Activated naive CD4-positive, alpha-beta T cell treated with Interleukin-2 at 50 U/mL for 16 hours (primary cell): ENCODE data around the gene CEP170.

ENCODE experiments used
- DNase-seq: peaks from one replicate; pipeline ENCODE4 v3.0.0-alpha.2; 2020

The CEP170 gene

DNA sequence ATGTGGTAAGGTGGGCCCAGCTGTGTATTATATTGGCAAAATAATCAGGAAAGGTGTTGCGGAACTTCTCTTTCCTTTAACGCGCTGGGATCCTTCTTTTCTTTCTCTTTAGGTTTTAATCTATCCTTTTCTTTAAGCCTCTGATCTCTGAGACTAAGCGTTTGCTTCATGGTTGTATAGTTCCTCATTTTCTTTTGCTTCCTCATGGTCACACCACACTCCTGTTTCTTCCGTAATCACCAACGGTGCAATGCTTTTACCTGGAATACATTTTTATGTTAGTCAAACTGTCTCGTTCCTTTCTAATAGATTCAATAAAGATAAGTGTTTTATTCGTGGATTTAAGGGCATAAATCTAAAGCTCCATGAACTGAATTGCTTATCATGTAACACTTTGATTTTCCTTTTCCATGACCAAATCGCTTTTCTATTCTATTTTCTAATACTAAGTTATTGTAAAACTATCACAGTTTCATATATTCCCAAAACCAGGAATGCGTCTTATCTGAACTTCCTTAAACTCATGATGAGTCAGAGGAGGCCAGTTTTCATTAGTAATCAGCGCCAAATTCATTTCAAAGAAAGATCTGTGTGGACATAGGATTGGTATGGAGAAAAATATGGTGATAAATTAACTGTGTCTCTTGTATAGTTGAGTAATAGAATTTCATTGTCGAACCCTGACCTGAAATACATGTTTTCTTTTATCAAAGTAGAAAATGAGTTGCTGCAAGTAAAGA is 13.0 kb upstream of the CEP170 start:
- no peak for DNase-seq

DNA sequence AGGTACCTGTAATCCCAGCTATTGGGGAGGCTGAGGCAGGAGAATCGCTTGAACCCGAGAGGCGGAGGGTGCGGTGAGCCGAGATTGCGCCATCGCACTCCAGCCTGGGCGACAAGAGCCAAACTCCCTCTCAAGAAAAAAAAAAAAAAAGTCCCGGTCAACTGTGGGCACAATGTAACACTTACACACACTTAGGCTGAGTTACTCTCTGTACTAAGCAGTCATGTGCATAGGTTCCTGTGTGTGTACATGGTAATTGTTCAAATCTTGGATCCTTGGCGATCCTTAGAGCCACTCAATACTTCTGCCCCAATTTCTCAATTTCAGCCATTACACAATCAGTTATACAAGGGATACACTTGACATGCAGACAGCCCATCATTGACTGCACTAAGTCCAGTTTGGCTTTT is 12.4 kb upstream of the CEP170 start:
- DNase-seq: no peak

DNA sequence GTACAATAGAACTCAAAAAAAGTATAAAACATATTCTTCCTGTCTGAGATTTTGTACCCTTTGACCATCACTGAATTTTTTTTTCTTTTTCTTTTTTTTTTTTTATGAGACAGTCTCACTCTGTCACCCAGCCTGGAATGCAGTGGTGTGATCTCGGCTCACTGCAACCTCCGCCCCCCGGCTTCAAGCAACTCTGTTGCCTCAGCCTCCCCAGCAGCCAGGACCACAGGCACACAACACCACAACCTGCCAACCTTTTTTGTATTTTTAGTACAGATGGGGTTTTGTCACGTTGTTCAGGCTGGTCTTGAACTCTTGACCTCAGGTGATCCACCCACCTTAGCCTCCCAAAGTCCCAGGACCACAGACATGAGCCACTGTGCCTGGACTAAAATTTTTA is 11.2 kb upstream of the CEP170 start:
- no peak for DNase-seq

DNA sequence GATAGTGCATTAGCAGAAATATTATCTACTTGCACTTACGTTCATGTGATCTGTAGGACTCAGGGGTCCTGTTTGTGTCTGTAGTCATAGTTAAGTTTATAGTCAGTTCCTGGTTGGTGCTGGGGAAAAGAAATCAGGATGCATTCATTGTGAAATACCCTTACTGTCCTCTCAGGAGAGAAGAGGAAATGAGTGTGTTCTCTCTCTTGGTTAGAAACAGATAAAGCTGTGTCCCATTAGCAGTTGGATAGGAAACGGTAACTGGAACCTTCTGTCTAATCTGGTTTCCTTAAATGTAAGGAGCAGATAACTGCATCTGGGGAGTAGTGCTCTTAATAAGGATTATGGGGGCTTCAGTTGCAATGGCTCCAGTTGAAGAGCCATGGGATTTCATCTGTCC is 9.6 kb upstream of the CEP170 start:
- no peak for DNase-seq

DNA sequence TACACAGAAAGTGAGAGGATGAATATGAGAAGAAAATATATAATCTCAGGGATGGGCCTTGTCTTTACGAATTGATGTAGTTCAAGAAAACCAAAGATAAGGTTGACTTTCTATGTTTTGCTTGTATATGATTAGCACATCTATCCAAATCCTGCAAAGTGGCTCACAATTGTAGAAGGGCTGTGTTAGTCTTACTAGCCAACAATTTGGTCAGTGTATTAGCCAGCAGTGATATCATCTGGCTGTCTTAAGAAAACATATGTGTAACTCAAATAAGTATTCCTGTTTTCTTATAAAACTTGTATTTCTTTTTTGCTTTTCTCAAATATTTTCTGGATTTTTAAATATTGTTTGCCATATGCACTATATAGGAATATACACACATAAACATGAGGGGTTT is 6.3 kb upstream of the CEP170 start:
- DNase-seq: no peak

DNA sequence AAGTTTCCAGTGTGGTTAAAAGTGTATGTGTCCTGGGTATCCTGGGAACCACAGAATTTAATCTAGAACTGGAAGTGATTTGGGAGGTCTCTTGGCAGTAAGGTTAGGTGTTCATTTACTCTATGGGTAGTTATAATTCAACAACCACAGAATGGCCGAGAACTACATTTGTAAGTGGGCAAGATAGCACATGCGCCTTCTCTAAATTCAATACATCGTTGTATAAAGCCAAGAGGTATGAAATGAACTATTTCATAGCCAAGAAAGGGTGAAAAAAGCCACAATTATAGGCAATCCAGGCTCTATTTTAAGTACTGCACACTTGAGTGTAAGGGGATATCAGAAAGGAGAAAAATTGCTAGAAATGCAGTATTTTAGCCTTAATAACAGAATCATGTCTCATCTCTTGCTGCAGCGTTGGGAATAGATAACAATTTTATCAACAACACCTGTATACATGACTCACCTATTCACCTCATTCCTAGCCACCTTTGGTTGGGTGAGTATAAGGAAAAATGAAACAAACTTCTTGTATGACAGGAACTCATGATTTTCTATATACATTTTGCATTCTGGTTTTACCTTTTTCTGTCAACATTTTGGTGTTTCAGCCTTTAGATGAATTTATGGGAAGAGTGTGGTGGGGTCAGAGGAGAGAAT is 5.3 kb upstream of the CEP170 start:
- no peak for DNase-seq

DNA sequence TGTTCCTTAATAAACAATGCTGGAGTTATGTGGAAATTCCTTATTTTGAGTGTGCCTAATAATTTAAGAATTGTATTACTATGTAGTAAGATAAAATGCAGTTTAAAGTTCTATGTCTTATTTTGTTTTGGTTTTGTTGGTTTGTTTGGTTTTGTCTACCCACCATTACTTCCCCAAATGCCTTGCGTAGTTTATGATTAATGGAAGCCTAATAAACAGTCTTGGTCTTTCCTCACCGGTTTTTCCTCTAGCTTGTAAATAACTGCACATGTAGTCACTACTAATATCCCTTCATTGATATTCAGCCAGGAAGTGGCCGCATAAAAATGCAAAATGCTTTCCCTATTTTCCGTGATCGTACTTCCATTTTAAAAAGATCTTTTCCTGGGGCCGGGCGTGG is 3.6 kb upstream of the CEP170 start:
- DNase-seq: no peak

DNA sequence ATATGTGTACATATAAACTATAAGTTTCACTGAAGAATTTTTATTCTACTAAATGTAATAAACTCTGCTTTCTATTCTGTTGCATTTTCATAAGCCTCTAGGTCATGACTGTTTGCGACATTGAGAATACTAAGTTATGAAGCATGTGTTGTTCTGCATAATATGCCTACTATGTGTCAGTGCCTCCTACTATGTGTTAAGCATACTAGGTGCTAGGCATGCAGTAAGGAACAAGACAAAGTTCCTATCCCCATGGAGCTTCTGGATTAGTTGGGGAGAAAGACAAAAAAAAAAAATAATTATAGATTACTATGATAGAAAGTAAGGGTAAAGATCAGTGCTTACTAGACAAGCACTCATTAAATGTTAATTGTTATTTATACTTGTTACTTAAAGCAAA is 2.1 kb upstream of the CEP170 start:
- DNase-seq: no peak

DNA sequence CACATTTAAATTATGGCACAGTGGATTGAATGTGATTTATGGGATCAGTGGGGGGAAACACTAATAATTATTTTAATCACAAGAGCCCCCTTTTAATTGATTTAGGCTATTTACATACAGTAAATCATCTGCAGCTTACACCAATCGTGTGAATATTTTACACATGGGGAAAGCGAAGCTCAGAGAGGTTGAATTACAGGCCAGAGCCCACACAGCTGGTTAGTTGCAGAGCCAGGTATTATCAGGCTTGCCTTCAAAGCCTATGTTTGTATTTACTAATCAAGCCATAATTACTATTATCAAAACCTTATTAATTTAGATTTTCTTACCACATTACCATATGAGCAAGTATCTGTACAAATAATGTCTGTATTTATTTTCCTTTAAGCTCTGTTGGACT is 1.5 kb upstream of the CEP170 start:
- DNase-seq: no peak

DNA sequence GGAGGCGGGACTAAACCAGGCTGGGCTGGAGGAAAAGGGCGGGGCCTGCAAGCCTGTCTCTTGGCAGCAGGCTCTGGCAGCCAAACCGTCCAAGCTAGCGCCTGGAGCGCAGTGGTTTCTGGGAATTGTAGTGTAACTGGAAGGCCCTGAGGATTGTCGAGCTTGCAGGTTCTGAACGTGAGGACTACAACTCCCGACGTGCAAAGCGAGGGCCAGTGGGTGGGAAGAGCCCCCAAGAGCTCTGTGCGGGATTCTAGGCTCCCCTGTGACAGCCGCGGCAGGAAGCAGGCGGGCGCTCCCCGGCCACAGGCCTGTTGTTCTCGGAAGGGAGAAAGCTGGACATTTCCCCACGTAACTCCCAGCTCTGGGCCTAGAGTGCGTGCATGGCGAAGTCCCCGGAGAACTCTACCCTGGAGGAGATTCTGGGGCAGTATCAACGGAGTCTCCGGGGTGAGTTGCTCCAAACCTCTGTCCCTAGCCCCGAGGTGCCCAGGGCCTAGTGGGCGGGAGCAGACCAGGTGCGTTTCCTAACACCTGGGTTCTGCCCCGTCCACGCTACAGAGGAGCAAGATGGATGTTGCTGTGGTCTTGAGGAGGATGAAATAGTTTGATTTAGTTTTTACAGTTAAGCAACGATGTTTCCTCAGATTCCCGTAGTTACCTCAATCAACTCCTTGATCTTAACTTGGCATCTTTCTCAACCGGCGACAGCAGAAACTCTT is 871 bp upstream of the CEP170 start, which contains the start of gene SDCCAG8:
Gene SDCCAG8, plus strand, starts transcription at position 251 of the 722 bp plus-strand sequence. Its CDS starts 133 bp downstream, at position 384.
- DNase-seq: peak; percentile 93

DNA sequence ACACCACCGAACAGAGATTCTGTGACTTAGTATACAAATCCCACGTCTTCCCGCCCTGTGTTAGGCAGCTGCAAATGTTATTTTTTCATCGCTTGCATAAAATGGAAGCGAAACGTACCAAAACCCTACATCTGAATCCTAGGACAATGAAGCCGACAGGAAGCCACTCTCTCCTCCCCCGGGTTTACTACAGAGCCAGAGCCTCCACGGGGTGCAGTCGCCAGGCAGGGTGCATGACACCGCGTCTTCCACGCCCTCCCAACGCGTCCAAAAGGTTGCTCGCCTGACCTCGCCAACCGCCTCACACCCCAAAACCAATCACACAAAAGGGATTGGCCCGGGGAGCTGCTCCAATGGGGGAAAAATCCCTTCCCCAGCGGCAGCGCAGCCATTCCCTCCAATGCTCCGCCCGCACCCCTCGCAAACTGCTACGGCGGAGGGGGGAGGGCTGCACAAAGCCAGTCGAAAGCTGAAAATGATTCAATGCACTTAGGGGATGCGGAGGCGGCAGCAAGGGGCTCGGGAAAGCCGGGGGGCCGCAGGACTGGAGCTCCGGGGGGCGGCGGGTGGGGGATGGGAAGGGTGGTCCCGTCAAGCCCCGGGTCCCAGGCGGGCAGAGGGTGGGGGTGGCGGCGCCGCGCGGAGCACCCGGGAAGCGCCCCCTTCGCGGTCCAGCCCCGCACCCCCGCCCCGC is 701 bp downstream of the CEP170 start:
- peak; percentile 69 for DNase-seq

DNA sequence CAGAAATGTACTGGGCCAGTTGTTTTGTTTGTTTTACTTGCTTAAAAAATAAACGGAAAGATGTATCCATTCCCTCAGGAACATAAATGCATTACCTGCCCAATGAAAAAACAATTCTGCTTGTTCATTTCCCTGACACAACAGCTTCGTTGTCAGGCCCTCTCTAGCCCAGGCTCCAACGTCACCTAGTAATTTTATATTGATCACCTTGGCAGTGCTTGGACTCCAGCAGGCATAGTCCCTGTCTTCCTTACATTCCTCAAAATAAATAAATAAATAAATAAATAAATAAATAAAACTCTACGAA is 1.2 kb downstream of the CEP170 start:
- DNase-seq: no peak

DNA sequence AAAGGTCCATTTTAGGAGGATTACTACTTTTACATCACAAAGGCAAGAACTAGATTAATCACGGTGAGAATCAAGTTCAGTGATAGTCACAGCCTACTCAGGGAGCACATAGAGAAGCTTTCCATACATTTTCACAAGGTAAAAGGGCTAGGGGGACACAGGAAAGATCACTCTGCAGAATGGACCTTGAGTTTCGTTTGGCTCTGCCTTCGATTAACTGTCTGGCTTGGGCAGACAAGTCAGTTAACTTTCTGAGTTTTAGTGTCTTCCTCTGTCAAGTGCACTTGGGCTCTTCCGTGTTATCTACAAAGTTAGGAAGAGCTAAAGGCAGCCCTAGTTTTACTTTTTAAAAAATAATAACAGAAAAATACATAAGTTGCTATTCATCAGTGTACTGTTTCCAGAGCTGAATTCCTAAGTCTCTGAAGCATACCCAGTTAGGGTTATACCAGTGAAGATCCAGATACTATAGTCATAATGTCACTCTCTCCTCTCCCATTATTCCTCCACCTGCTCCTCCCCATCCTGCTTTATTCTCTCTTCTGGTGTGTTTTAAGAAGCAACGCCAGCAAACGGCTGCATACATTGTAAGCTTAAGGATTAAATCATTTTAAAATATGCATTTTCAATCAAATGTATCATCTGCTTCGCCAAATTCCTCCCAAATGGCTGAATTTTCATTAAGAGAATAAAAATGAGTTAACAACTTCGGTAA is 1.7 kb downstream of the CEP170 start:
- no peak for DNase-seq

DNA sequence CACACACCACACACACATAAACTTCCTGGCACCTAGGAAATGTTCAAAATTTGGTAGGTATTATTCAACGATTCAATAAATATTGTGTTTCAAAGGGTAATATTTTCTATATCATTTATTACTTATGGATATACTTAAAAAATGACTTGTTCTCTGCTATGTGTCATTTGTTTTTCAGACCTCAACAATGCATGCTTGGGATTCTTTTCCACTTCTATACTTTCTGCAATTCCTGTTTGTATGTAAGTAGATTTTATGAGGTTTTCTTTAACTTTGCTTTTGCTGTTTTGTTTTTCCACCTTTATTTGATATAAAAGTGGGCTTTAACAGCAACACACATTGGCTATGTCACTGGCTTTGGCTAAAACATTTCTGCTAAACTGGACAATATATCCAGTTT is 3.5 kb downstream of the CEP170 start:
- no peak for DNase-seq

DNA sequence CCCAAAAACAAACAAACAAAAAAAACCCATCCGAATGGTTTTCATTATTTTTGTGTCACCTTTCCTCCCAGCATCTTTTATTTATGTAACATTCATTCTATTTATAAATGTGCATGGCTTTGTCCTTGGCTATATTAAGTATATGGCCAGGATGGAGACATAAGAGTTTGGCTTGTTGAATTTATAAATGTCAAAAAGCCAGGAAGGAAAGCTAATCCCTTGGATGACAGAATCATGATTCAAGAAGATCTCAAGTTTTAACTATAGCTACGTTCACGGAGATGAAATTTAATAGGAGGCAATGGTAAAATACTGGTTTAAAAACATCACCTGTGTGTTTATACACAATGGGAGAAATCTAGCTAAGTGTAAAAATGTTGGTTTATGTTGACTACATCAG is 5.0 kb downstream of the CEP170 start:
- no peak for DNase-seq

DNA sequence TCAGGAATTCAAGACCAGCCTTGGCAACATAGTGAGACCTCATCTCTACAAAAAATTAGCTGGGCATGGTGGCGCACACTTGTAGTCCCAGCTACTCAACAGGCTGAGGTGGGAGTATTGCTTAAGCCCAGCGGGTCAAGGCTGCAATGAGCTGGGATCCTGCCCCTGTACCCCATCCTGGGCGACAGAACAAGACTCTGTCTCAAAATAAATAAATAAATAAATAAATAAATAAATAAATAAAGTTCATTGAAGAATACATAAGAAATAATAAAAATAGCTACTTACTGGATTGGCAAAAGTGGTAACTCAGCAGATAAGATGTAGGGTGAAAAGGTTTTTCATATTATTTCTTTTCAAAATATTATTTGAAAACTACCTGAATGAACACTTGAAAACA is 5.9 kb downstream of the CEP170 start:
- DNase-seq: no peak

DNA sequence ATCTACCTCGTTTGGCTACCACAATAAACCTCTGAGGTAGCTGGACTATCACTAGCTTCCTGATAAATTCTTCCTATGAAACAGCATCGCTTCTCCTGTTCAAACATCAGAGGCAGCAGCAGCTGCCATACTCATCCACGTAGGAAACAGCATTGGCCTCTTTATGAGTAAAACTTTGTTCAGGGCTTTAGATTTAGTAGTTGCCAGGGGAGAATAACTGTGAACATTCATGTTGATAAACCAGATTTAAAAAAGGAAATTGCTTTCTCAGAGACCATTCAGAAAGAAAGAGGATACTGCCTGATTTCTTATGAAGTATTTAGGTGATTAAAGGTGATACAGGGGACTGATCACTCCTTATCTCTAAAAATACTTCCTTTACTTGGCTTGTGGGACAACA is 7.2 kb downstream of the CEP170 start:
- DNase-seq: no peak

DNA sequence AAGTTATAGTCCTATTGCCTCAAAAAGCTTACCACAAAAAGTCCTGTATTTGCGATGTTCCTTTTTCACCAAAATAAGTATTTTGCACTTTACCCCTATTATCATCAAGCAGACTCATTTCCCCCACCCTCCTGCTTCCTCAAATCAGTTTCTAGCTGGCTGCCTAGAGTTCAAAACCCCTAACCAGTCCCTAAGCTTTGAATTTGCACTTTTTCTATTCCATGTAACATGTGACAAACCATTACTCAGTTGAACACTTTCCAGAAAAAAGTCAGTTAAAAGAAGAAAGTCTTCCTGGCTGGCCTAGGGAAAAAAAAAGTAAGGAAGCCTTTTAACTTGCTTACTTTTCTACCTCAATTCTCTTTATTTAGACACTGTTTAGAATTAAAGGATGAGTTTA is 8.2 kb downstream of the CEP170 start:
- DNase-seq: no peak

DNA sequence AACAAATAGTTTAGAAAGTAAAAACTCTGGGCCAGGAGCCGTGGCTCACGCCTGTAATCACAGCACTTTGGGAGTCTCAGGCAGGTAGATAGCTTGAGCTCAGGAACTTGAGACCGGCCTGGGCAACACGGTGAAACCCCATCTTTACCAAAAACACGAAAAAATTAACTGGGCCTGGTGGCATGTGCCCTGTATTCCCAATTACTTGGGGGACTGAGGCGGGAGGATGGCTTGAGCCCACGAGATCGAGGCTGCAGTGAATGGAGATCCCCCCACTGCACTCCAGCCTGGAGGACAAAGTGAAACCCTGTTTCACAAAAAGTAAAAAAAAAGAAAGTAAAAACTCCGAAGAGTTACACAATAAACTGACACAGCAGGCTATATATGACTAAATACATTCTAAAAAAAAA is 10.6 kb downstream of the CEP170 start:
- DNase-seq: no peak

DNA sequence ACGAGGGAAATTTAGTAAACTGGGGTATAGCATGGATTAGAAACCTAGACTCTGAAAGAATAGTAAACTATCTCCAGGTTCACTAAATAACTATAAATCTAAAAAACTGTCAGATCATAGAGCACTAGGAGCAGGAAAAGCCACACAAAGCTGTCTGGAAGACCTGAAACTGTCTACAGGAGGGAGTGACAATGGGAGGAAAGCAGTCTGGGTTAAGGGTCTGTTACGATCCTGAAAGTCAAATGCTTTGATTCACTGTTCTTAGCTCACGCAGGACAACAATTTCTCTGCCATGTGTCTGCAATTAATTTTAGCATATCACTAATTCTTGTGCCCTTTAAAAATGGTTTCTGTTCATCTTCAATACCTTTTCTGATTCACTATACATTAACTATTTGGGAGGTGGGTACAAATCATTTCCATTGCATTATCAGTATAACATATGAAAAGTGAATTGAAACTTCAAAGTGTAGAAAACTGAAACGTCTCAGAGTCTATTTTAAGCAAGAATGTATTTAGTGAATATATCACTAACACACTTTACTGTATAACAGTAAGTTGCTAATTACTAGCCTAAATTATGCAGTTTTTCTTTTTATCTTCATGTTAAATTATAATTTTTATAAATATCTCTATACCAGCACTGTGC is 18.4 kb downstream of the CEP170 start:
- DNase-seq: no peak

DNA sequence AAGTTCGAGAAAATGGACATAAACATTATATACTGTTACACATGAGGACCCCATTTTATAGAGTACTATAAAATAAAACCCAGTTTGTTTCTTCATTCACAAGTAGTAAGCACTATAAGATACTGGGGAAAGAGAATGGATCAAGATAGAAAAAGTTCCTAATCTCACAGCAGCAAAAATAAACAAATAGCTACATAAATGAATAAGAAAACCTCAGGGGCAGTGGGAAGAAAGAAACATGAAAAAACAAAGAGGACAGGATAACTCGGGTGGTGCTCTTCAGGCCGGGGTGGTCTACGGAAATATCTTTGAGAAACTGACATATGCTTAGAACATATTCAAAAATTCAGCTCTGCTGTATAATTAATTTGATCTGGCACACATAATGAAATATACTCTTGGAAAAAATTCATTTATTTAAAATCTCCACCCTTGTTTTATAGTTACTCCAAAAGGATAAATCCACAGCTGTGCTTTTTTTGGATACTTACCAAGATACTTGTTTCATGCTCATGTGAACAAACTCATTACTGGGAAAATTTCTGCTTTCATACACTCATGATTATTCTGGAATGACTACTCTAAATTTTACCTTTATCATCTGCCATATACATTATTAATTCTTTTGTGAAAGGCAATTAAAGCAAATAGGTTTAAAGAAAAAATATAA is 20.0 kb downstream of the CEP170 start:
- DNase-seq: no peak

DNA sequence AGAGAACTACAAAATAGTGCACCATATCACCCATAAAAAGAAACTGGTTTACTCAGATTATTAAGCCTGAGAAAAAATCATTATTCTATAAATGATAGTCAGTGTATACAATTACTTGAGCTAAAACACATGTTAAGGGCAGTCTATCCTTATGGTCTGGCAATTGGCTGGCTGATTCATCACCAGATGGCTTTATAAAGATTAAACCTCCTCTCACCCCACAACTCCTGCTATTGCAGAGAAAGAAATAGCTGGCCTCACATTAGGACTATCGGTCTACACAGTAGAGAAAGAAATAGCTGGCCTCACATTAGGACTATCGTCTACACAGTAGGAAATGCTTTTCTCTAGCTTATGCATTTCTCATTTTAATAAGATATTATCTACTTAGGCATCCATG is 21.2 kb downstream of the CEP170 start:
- DNase-seq: no peak
